Bronchial epithelial cell (primary cell): ENCODE results near the gene RARA. TPM values are rescaled to one million over a fixed set of nuclear protein-coding genes. Genes with fewer than 3 reads are reported as not detected.
A peak's percentile ranks its signal among the peaks of the same experiment; 100 is the strongest.

Experiments
- DNase-seq: peaks from one replicate; pipeline ENCODE4 v3.0.0-alpha.2; 2010; ENCODE audit warnings: low read depth
- FAIRE-seq: peaks from 2 replicates; lab custom pipeline; 2011; peaks lifted over from hg19 to GRCh38; lab: Jason Lieb, UNC
- H3K27me3 ChIP-seq: 2 replicates; pipeline ENCODE4 v1.5.1; 2011; ENCODE audit warnings: low read length; ENCODE audit not compliant: control insufficient read depth, insufficient read depth
- H3K36me3 ChIP-seq: 2 replicates; pipeline ENCODE4 v1.5.1; 2011; ENCODE audit warnings: low read length; ENCODE audit not compliant: control insufficient read depth, insufficient read depth
- H3K4me3 ChIP-seq: 2 replicates; pipeline ENCODE4 v1.5.1; 2011; ENCODE audit warnings: mild to moderate bottlenecking, low read depth, low read length, control low read depth
- total RNA-seq: library from RNA; depleted of rRNA; stranded (reverse); fragments of >200 nt; gene quantifications from 2 replicates; pipeline ENCODE4 v1.2.1, GENCODE V29; 2014
- TF ChIP-seq, protein P1 (sequence below): IDR thresholded peaks from 2 replicates; pipeline ENCODE4 v1.5.1; 2011; ENCODE audit warnings: mild to moderate bottlenecking, moderate library complexity, low read length, control low read depth, inconsistent platforms; ENCODE audit not compliant: insufficient read depth, severe bottlenecking

Gene RARA
- total RNA-seq, 1 donor from 2014 or later: 1.3 TPM

DNA sequence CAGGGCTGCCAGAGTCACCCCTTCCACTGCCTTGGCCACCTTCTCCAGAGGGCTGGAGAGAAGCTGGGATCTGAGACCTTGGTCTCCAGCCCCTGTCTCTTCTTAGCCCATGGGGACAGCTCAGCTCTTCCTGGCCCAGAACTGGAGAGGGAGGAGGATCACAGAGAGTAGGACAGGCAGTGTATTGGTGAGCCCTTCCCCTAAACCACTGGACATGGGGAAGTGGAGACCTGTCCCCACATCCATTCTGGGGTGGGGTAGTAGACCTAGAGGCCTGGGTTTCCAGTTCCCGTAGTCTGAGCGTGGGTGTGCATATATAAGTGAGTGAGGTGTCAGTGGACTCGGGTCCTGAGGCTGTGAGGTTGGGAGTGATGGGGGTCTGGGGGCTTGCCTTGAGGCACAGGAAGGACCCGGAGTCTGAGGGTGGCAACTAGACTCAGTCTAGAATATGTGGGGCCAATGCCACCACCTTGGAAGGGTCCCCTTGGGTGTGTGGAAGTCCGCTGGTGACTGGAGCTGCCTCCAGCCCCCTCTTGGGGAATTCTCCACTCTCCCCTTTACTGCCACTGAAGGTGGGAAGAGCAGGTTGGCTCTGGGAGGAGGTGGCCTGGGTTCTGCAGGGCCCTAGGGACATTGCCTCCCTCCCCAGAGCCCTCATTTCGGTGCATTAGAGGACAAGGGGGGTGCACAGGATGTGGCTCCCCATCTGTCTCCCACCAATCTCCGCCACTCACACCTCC lies 35.6 kb downstream of the RARA start:
- Histone ChIP-seq H3K4me3 (peak overlapping the region; percentile 26), H3K27me3 (no peaks in the 10 kb centered on the region), H3K36me3 (peaks cover 2% of the 10 kb centered on the region)
- DNase-seq (no peak), FAIRE-seq (peak; percentile 7)
- TF ChIP-seq, protein P1, sequence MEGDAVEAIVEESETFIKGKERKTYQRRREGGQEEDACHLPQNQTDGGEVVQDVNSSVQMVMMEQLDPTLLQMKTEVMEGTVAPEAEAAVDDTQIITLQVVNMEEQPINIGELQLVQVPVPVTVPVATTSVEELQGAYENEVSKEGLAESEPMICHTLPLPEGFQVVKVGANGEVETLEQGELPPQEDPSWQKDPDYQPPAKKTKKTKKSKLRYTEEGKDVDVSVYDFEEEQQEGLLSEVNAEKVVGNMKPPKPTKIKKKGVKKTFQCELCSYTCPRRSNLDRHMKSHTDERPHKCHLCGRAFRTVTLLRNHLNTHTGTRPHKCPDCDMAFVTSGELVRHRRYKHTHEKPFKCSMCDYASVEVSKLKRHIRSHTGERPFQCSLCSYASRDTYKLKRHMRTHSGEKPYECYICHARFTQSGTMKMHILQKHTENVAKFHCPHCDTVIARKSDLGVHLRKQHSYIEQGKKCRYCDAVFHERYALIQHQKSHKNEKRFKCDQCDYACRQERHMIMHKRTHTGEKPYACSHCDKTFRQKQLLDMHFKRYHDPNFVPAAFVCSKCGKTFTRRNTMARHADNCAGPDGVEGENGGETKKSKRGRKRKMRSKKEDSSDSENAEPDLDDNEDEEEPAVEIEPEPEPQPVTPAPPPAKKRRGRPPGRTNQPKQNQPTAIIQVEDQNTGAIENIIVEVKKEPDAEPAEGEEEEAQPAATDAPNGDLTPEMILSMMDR: no peak

DNA sequence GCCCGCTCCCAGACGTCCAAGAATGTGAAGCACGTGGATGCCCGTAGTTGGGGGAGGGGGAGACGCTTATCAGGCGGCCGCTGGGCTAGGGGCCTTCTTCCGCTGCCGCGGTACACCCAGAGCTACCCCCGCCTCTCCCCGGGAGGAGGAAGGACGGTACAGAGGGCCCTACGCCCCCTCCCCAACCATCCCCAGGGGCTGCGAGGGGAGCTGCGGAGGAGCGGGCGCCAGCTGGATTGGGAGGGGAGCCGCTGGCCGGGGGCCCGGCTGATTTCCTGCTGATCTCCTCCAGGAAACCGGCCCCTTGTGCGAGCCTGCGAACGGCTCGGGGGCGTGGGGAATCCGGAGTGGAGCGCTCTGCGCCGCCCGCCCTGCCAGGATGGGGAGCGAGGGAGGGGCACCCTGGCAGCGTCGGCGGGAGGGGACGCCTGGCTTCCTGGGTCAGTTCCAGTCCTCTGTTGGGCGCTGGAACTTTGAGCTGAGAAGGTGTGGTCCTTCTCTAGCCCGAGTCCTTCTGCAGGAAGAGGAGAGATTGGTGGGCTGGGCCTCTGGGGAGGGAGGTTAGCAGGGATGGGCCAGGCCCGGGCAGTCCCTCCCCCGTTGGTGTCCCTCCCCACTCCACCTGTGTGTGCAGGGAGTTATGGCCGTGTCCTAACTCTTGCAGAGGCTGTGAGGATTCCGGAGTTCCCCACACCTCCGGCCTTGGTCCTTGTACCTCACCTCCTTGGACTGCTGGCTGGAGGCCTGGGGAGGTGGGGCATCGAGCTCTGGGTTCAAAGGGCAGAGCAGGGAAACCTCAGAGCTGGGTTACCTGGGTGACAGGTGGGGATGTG lies 36.4 kb downstream of the RARA start:
- TF ChIP-seq, protein P1: no peak
- H3K4me3 ChIP-seq: peak overlapping the region; percentile 26
- FAIRE-seq (no peak), DNase-seq (peak; percentile 52)
- no peaks in the 10 kb centered on the region for H3K27me3 ChIP-seq
- peaks cover 2% of the 10 kb centered on the region for H3K36me3 ChIP-seq

DNA sequence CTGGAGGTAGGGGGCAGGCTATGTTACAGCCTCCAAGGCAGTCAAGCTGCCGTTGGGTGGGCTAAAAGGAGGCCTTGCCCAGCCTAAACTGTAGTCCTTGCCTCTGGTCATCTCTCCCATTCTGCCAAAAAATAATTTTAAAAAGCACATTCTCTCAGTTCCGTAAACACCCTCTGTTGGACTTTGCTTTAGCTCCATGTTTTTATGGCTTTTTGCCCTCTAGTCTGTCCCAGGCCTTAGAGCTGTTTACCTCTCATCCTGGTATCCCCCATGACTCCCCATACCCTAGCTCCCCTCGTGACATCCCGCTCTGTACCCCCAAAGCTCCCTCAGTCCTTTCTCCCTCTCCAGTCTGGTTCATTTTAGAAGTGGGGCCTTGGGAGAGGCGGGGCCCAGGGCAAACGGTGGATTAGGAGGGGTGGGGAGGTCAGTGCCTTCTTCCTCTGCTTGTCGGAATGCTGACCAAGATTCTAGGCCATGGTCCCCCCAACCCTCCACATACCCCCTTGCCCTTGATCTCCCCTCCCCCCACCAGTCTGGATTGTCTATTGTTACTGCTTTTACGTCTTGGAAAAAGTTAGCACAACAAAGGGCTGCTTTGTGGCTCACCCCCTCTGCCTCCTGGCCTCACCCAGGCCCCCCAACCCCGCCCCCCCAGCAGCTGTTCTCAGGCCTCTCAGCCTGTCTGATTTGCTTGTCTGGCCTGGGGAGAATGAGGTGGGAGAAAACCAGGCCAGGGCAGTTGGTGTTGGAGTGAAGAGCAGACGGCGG lies 37.2 kb downstream of the RARA start:
- Histone ChIP-seq H3K4me3 (no peak overlapping the region), H3K27me3 (no peaks in the 10 kb centered on the region), H3K36me3 (peaks cover 4% of the 10 kb centered on the region)
- FAIRE-seq (no peak), DNase-seq (no peak)
- TF ChIP-seq, protein P1: no peak

DNA sequence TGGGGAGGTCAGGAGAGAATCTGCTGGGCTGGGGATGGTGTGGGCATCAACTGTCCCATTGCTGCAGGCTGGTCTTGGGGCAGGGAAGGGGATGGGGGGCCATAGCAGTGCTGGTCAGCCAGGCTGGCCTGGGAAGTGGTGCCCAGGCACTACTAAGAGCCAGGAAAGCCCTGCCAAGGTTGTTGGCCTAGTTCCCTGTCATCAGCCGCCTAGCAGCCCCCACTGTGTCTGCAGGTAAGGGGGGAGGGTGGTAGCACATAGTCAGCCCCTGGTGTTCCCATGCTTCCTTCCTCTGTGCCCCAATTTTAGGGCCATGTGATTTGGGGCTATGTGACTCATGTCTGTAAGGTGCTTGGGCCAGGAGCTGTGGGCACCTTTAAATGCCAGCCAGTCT lies 37.8 kb downstream of the RARA start:
- TF ChIP-seq, protein P1: no peak

DNA sequence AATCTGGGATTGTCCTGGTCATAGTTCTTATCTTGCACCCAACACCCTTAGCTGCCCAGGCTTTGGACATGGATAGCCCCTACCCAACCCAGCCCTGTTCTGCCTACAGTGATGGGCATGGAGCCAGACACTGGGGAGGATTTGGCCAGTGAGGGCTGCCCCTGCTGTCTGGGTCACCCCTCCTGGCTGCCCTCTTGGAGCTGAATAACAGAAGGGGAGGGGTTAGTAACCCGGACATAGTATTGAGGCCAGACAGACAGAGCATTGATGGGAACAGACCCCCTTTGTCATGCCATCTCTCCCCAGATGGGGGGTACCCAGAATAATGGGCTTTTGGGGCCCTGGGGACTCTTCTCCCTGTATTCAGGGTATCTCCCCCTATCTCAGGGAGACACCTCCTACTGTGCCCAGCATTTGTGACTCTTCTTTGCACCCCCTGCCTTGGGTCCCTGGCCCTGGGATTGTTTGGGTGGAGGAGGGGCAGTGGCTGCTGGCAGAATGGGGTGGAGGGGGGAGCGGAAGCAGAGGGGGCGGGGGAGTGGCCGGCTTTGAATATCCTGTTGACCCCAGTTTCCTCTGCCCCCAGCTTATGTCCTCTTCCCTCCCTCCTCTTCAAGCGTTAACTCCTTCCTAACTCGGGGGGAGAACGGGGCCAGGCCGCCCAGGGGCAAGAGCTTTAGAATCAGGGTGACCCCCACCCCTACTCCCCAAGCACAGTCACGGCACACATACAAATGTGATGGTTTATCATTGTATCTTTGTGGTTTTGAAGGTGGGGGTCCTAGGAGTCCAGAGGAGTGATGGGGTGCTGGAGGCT lies 38.5 kb downstream of the RARA start:
- FAIRE-seq (no peak), DNase-seq (no peak)
- Histone ChIP-seq H3K36me3 (peaks cover 11% of the 10 kb centered on the region), H3K27me3 (no peaks in the 10 kb centered on the region), H3K4me3 (no peak overlapping the region)
- TF ChIP-seq, protein P1: no peak

More for the DNA sequence above, 37.8 kb downstream of the RARA start:
- Histone ChIP-seq H3K27me3 (no peaks in the 10 kb centered on the region), H3K4me3 (no peak overlapping the region), H3K36me3 (peaks cover 4% of the 10 kb centered on the region)
- FAIRE-seq (no peak), DNase-seq (no peak)
